Neural cell (in vitro differentiated cells): ENCODE data around the gene NRN1L. TPM values are rescaled to one million over a fixed set of nuclear protein-coding genes. Genes with fewer than 3 reads are reported as not detected.
A peak's percentile ranks its signal among the peaks of the same experiment; 100 is the strongest.

Experiments used
- H2AFZ ChIP-seq: fragments of 200-600, 300-800 bp; sonication (generic), shearing (Covaris generic); 2 replicates; pipeline ENCODE4 v1.6.0; 2014; ENCODE audit warnings: low read depth, mild to moderate bottlenecking, antibody characterized with exemption, low read length, moderate library complexity
- H3F3A ChIP-seq: fragments of 200-600 bp; shearing (Covaris generic); 2 replicates; pipeline ENCODE4 v1.6.1; 2016; ENCODE audit warnings: mild to moderate bottlenecking, moderate library complexity, mixed read lengths, antibody characterized with exemption, low read length; ENCODE audit not compliant: insufficient read depth, poor library complexity, severe bottlenecking
- H3K27ac ChIP-seq: fragments of 200-600, 300-800 bp; sonication (generic), shearing (Covaris generic); 2 replicates; pipeline ENCODE4 v1.5.1; 2014; ENCODE audit warnings: mild to moderate bottlenecking, low read length, moderate library complexity
- H3K27me3 ChIP-seq: fragments of 300-800, 200-600 bp; sonication (generic), shearing (Covaris generic); 2 replicates; pipeline ENCODE4 v1.6.0; 2014; ENCODE audit warnings: mild to moderate bottlenecking, low read depth, low read length, moderate library complexity; ENCODE audit not compliant: insufficient read depth
- H3K36me3 ChIP-seq: fragments of 300-800, 200-600 bp; sonication (generic), shearing (Covaris generic); 2 replicates; pipeline ENCODE4 v1.5.1; 2014; ENCODE audit warnings: mild to moderate bottlenecking, antibody characterized with exemption, low read length, moderate library complexity; ENCODE audit not compliant: insufficient read depth
- H3K4me2 ChIP-seq: fragments of 300-800, 200-600 bp; sonication (generic), shearing (Covaris generic); 2 replicates; pipeline ENCODE4 v1.6.0; 2014; ENCODE audit warnings: mild to moderate bottlenecking, low read length
- H3K4me3 ChIP-seq: fragments of 300-800, 200-600 bp; sonication (generic), shearing (Covaris generic); 2 replicates; pipeline ENCODE4 v1.5.1; 2014; ENCODE audit warnings: mild to moderate bottlenecking, low read length, moderate library complexity
- H3K79me2 ChIP-seq: fragments of 200-600 bp; shearing (Covaris generic); replicated peaks from 2 replicates; pipeline ENCODE4 v1.6.0; 2014; ENCODE audit warnings: mild to moderate bottlenecking, low read length, moderate library complexity; ENCODE audit not compliant: insufficient read depth
- H3K9ac ChIP-seq: fragments of 300-800, 200-600 bp; sonication (generic), shearing (Covaris generic); 2 replicates; pipeline ENCODE4 v1.6.1; 2016; ENCODE audit warnings: mild to moderate bottlenecking, low read length, mixed read lengths
- H3K9me2 ChIP-seq: fragments of 200-600 bp; shearing (Covaris generic); 2 replicates; pipeline ENCODE4 v1.6.1; 2016; ENCODE audit warnings: mild to moderate bottlenecking, low read length, mixed read lengths; ENCODE audit not compliant: insufficient read depth
- H3K9me3 ChIP-seq: fragments of 200-600, 300-800 bp; sonication (generic), shearing (Covaris generic); 2 replicates; pipeline ENCODE4 v1.6.1; 2016; ENCODE audit warnings: mild to moderate bottlenecking, mixed run types, low read length, moderate library complexity, mixed read lengths
- H4K20me1 ChIP-seq: fragments of 200-600 bp; shearing (Covaris generic); 2 replicates; pipeline ENCODE4 v1.6.1; 2016; ENCODE audit warnings: mild to moderate bottlenecking, mixed run types; ENCODE audit not compliant: insufficient read depth
- EP300 ChIP-seq: fragments of 450-650 bp; conservative IDR thresholded peaks from 2 replicates; pipeline ENCODE4 v1.6.1; 2014; ENCODE audit warnings: antibody characterized with exemption, mild to moderate bottlenecking, moderate library complexity; ENCODE audit not compliant: poor library complexity, severe bottlenecking
- EZH2 ChIP-seq: fragments of 200-600, 300-800 bp; shearing (Covaris generic), sonication (generic); IDR thresholded peaks from 2 replicates; pipeline ENCODE4 v1.6.1; 2014; ENCODE audit warnings: antibody characterized with exemption, low read length, borderline replicate concordance, mild to moderate bottlenecking; ENCODE audit not compliant: insufficient read depth, poor library complexity, severe bottlenecking
- MXI1 ChIP-seq: fragments of 450-650 bp; conservative IDR thresholded peaks from 2 replicates; pipeline ENCODE4 v1.6.1; 2014; ENCODE audit warnings: antibody characterized with exemption, mild to moderate bottlenecking; ENCODE audit not compliant: poor library complexity, severe bottlenecking
- POLR2AphosphoS5 ChIP-seq: IDR thresholded peaks from 2 replicates; pipeline ENCODE4 v1.6.1; 2012
- RAD21 ChIP-seq: fragments of 450-650 bp; conservative IDR thresholded peaks from 2 replicates; pipeline ENCODE4 v1.6.1; 2014; ENCODE audit warnings: antibody characterized with exemption, mild to moderate bottlenecking, moderate library complexity
- SMC3 ChIP-seq: fragments of 450-650 bp; conservative IDR thresholded peaks from 2 replicates; pipeline ENCODE4 v1.6.1; 2014; ENCODE audit warnings: antibody characterized with exemption, mild to moderate bottlenecking, moderate library complexity; ENCODE audit not compliant: poor library complexity
- TAF1 ChIP-seq: IDR thresholded peaks from 2 replicates; pipeline ENCODE4 v1.6.1; 2012; ENCODE audit warnings: low read depth
- polyA plus RNA-seq: library from polyadenylated mRNA; depleted of rRNA; stranded (reverse); fragments of >200 nt; gene quantifications from 2 replicates; pipeline ENCODE4 v1.2.3, GENCODE V29; 2014
- TF ChIP-seq, protein P1 (sequence below): IDR thresholded peaks from 2 replicates; pipeline ENCODE4 v1.6.1; 2012; ENCODE audit warnings: borderline replicate concordance
- TF ChIP-seq, protein P2 (sequence below): fragments of 450-650 bp; IDR thresholded peaks from 2 replicates; pipeline ENCODE4 v1.5.1; 2014; ENCODE audit warnings: antibody characterized with exemption, mild to moderate bottlenecking, moderate library complexity; ENCODE audit not compliant: poor library complexity, severe bottlenecking

NRN1L gene
- polyA plus RNA-seq, 1 donor from 2014 or later = not detected

DNA sequence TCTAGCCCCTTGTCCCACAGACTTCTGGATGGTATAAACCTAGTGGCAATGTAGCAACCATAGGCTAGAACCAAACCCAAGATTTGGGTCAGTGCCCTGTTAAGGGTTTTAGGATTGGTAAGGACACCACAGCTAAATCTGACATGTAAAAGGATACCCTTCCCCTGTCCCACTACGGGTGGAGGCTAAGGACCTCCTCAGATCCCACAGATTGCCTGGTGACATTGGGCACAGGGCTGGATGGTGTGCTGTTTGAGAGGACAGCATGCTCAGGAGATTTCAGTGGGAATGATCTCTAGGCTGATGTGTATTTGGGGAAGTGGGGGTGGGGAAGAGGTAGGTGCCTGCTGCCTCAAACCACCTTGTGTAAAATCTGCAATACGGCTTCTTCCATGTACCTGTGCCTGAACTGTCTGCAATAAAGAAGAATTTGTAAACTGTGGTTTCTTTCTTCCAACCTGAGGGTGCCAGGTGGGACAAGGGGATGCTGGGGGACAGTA is 12.5 kb upstream of the NRN1L start:
- TF ChIP-seq, protein P1, sequence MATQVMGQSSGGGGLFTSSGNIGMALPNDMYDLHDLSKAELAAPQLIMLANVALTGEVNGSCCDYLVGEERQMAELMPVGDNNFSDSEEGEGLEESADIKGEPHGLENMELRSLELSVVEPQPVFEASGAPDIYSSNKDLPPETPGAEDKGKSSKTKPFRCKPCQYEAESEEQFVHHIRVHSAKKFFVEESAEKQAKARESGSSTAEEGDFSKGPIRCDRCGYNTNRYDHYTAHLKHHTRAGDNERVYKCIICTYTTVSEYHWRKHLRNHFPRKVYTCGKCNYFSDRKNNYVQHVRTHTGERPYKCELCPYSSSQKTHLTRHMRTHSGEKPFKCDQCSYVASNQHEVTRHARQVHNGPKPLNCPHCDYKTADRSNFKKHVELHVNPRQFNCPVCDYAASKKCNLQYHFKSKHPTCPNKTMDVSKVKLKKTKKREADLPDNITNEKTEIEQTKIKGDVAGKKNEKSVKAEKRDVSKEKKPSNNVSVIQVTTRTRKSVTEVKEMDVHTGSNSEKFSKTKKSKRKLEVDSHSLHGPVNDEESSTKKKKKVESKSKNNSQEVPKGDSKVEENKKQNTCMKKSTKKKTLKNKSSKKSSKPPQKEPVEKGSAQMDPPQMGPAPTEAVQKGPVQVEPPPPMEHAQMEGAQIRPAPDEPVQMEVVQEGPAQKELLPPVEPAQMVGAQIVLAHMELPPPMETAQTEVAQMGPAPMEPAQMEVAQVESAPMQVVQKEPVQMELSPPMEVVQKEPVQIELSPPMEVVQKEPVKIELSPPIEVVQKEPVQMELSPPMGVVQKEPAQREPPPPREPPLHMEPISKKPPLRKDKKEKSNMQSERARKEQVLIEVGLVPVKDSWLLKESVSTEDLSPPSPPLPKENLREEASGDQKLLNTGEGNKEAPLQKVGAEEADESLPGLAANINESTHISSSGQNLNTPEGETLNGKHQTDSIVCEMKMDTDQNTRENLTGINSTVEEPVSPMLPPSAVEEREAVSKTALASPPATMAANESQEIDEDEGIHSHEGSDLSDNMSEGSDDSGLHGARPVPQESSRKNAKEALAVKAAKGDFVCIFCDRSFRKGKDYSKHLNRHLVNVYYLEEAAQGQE = no peak
- TF ChIP-seq, protein P2, sequence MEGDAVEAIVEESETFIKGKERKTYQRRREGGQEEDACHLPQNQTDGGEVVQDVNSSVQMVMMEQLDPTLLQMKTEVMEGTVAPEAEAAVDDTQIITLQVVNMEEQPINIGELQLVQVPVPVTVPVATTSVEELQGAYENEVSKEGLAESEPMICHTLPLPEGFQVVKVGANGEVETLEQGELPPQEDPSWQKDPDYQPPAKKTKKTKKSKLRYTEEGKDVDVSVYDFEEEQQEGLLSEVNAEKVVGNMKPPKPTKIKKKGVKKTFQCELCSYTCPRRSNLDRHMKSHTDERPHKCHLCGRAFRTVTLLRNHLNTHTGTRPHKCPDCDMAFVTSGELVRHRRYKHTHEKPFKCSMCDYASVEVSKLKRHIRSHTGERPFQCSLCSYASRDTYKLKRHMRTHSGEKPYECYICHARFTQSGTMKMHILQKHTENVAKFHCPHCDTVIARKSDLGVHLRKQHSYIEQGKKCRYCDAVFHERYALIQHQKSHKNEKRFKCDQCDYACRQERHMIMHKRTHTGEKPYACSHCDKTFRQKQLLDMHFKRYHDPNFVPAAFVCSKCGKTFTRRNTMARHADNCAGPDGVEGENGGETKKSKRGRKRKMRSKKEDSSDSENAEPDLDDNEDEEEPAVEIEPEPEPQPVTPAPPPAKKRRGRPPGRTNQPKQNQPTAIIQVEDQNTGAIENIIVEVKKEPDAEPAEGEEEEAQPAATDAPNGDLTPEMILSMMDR = no peak
- no peak for TF ChIP-seq RAD21
- no peak for TF ChIP-seq POLR2AphosphoS5
- TF ChIP-seq TAF1 = no peak
- TF ChIP-seq SMC3 = no peak
- no peak for TF ChIP-seq EZH2
- TF ChIP-seq MXI1 = no peak
- Histone ChIP-seq H3K4me3 (peak overlapping the region; percentile 87), H3K27ac (peak overlapping the region; percentile 60), H3K4me2 (peak overlapping the region; percentile 72), H3K79me2 (peaks cover 26% of the 10 kb centered on the region), H3K9ac (peak overlapping the region; percentile 88), H3K36me3 (no peaks in the 10 kb centered on the region), H2AFZ (no peak overlapping the region), H3K9me3 (no peaks in the 10 kb centered on the region), H3K27me3 (no peaks in the 10 kb centered on the region), H4K20me1 (no peaks in the 10 kb centered on the region), H3F3A (no peaks in the 10 kb centered on the region), H3K9me2 (no peaks in the 10 kb centered on the region)

DNA sequence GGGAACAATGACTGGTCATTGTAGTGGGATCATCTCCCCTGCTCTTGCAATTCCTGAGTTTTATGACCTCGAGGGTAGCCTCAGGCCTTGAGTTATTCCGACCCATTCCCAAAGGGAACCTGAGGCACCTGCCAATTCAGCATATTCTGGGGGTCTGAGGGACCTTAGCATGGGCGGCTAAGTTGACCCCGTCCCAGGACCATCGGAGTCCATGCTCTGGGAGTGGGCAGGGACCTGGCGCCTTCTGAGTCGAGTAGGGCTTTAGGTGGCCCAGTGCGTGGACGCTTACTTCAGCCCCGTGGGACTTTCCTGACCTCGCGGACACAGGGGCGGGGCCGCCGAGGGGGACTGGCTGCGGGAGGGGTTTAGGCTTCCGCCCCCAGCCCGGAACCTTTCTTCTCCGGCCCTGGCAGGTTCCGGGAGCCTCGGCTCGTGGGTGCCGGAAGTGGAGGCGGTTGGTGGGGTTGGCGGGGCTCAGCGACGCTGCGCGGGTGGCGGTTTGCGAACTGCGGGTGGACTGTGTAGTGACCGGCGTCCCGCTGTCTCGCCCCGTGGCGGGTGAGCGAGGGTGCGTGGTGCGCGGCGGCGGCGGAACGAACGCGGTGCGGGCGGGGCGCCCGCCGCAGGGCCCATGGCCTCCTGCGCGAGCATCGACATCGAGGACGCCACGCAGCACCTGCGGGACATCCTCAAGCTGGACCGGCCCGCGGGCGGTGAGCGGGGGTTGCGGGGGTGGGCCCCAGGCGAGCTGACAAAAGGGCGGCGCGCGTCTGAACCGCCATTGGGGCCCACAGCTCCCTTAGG is 11.9 kb upstream of the NRN1L start, which contains the start of gene EDC4:
TSS of gene EDC4 (plus strand) at position 422 of the 804 bp plus-strand sequence. CDS start at position 632, 210 bp downstream.
- Histone ChIP-seq H3K4me2 (peak within 1 kb of the TSS; percentile 72), H3F3A (no peaks in the 10 kb centered on the region), H3K27ac (peak within 1 kb of the TSS; percentile 60), H3K9ac (peak within 1 kb of the TSS; percentile 88), H3K9me2 (no peaks in the 10 kb centered on the region), H4K20me1 (no peaks in the 10 kb centered on the region), H2AFZ (peak within 1 kb of the TSS; percentile 41), H3K27me3 (no peaks in the 10 kb centered on the region), H3K79me2 (peaks cover 26% of the 10 kb centered on the region), H3K9me3 (no peaks in the 10 kb centered on the region), H3K36me3 (no peaks in the 10 kb centered on the region), H3K4me3 (peak within 1 kb of the TSS; percentile 87)
- TF ChIP-seq RAD21 (no peak), POLR2AphosphoS5 (peak; percentile 84), EP300 (peak; percentile 26), EZH2 (no peak), MXI1 (peak; percentile 71), SMC3 (no peak)
- TF ChIP-seq, protein P1 = no peak
- TF ChIP-seq, protein P2 = no peak
